MM.1S (cell line): Measurements from ENCODE around the gene COBL.
"Not testable (repeated sequence)": the region's sequence is repeated elsewhere in the genome, so short reads cannot be mapped to it uniquely, and the experiment has no call there.

Experiments
- DNase-seq: peaks from one replicate; pipeline ENCODE4 v3.0.0-alpha.2; 2015
- H2AFZ ChIP-seq: fragments of 300-600 bp; sonication (generic); 2 replicates; pipeline ENCODE4 v1.6.0; 2016; ENCODE audit warnings: antibody characterized with exemption, low read length
- H3F3A ChIP-seq: fragments of 300-600 bp; sonication (generic); 2 replicates; pipeline ENCODE4 v1.6.1; 2016; ENCODE audit warnings: mild to moderate bottlenecking, antibody characterized with exemption, low read length, moderate library complexity, mixed read lengths; ENCODE audit not compliant: insufficient read depth
- H3K27ac ChIP-seq: fragments of 300-600 bp; sonication (generic); 2 replicates; pipeline ENCODE4 v1.5.1; 2016; ENCODE audit warnings: mild to moderate bottlenecking, low read length
- H3K27me3 ChIP-seq: fragments of 300-600 bp; sonication (generic); replicated peaks from 2 replicates; pipeline ENCODE4 v1.6.0; 2016; ENCODE audit warnings: low read length; ENCODE audit not compliant: insufficient read depth
- H3K36me3 ChIP-seq: fragments of 300-600 bp; sonication (generic); replicated peaks from 2 replicates; pipeline ENCODE4 v1.6.1; 2016; ENCODE audit warnings: mild to moderate bottlenecking, low read length, mixed read lengths; ENCODE audit not compliant: insufficient read depth
- H3K4me1 ChIP-seq: fragments of 300-600 bp; sonication (generic); 2 replicates; pipeline ENCODE4 v1.6.1; 2016; ENCODE audit warnings: low read length, mixed read lengths
- H3K4me2 ChIP-seq: fragments of 300-600 bp; sonication (generic); 2 replicates; pipeline ENCODE4 v1.6.0; 2016; ENCODE audit warnings: low read depth, low read length
- H3K4me3 ChIP-seq: fragments of 300-600 bp; sonication (generic); 2 replicates; pipeline ENCODE4 v1.5.1; 2016; ENCODE audit warnings: low read length, mixed read lengths
- H3K79me2 ChIP-seq: fragments of 300-600 bp; sonication (generic); 2 replicates; pipeline ENCODE4 v1.6.1; 2016; ENCODE audit warnings: mixed run types, low read length, mixed read lengths
- H3K9ac ChIP-seq: fragments of 300-600 bp; sonication (generic); 2 replicates; pipeline ENCODE4 v1.6.1; 2016; ENCODE audit warnings: low read length, mixed read lengths
- H3K9me2 ChIP-seq: fragments of 300-600 bp; sonication (generic); replicated peaks from 2 replicates; pipeline ENCODE4 v1.6.1; 2016; ENCODE audit warnings: mild to moderate bottlenecking, low read length, mixed read lengths; ENCODE audit not compliant: insufficient read depth
- H3K9me3 ChIP-seq: fragments of 300-600 bp; sonication (generic); replicated peaks from 2 replicates; pipeline ENCODE4 v1.6.1; 2016; ENCODE audit warnings: mild to moderate bottlenecking, low read length, mixed read lengths; ENCODE audit not compliant: insufficient read depth
- H4K20me1 ChIP-seq: fragments of 300-600 bp; sonication (generic); 2 replicates; pipeline ENCODE4 v1.6.1; 2016; ENCODE audit warnings: mild to moderate bottlenecking, low read length, moderate library complexity, mixed read lengths; ENCODE audit not compliant: insufficient read depth
- CTCF ChIP-seq: fragments of 300-600 bp; sonication (generic); IDR thresholded peaks from 2 replicates; pipeline ENCODE4 v1.5.1; 2016; ENCODE audit warnings: antibody characterized with exemption, low read length, mixed read lengths
- EZH2 ChIP-seq: fragments of 300-600 bp; sonication (generic); optimal IDR thresholded peaks from 2 replicates; pipeline ENCODE3; 2017; ENCODE audit warnings: low read depth, mild to moderate bottlenecking, antibody characterized with exemption, low read length, mixed read lengths
- EZH2phosphoT487 ChIP-seq: fragments of 300-600 bp; sonication (generic); IDR thresholded peaks from 2 replicates; pipeline ENCODE4 v1.6.1; 2018; ENCODE audit warnings: antibody characterized with exemption, low read length

The COBL gene

DNA sequence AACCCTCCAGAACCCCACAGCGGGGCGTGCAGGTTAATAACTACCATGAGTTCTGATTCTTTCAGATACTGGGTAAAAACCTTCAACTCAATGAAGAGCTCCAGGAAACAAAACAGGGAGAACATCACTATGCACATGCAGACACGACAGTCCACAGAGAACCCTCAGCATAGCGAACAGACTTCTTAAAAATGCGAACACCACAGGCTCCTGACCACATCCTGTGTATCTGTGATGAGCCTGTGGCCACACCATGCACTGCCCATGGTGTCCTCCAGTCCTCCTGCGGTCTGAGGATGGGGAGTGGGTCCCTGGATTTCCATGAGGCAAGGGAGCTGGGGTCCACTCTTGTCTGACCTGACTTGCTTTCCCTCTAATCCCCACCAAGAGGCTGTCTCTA, 107.2 kb downstream of the COBL start:
- H3K79me2 ChIP-seq, result no peaks in the 10 kb centered on the region
- no peak overlapping the region for H2AFZ ChIP-seq
- no peaks in the 10 kb centered on the region for H3K4me1 ChIP-seq
- H3K9me3 ChIP-seq, result no peaks in the 10 kb centered on the region
- no peaks in the 10 kb centered on the region for H4K20me1 ChIP-seq
- no peaks in the 10 kb centered on the region for H3K36me3 ChIP-seq
- H3K9ac ChIP-seq, result no peak overlapping the region
- H3K27me3 ChIP-seq, result no peaks in the 10 kb centered on the region
- H3F3A ChIP-seq, result no peaks in the 10 kb centered on the region
- no peaks in the 10 kb centered on the region for H3K9me2 ChIP-seq
- no peak overlapping the region for H3K4me3 ChIP-seq
- no peak for DNase-seq
- H3K4me2 ChIP-seq, result no peak overlapping the region
- H3K27ac ChIP-seq, result no peak overlapping the region
- TF ChIP-seq EZH2 (no peak), EZH2phosphoT487 (no peak), CTCF (no peak)

DNA sequence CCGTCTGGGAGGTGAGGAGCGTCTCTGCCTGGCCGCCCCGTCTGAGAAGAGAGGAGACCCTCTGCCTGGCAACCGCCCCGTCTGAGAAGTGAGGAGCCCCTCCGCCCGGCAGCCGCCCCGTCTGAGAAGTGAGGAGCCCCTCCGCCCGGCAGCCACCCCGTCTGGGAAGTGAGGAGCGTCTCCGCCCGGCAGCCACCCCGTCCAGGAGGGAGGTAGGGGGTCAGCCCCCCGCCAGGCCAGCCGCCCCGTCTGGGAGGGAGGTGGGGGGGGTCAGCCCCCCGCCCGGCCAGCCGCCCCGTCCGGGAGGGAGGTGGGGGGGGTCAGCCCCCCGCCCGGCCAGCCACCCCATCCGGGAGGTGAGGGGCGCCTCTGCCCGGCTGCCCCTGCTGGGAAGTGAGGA, 108.5 kb downstream of the COBL start:
- not testable (repeated sequence) for DNase-seq, H3K4me1 ChIP-seq, H3K27ac ChIP-seq

DNA sequence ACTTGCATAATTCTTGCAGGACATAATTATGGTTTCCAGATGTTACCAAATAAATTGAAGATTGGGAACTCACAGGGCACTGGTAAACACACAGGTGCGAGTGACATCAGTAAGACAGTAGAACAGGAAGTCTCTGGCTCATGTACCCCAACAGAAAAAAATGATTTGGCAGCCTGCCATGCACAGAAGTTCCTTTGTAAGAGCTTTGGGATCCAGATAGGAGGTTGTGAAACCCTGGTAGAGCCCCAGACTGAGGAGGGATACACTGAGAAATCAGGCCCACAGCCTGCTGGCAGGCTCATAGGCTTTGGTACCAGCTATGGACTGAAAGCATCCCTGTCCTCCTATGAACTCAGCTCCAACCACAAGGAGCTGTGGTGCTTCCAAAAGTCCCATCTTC, 118.0 kb downstream of the COBL start:
- Histone ChIP-seq H3K36me3 (no peaks in the 10 kb centered on the region), H2AFZ (no peak overlapping the region), H3K27me3 (no peaks in the 10 kb centered on the region), H3K4me3 (no peak overlapping the region), H3K9me3 (no peaks in the 10 kb centered on the region), H3K9ac (no peak overlapping the region), H3K4me1 (no peaks in the 10 kb centered on the region), H3K79me2 (no peaks in the 10 kb centered on the region), H3F3A (no peaks in the 10 kb centered on the region), H4K20me1 (no peaks in the 10 kb centered on the region), H3K4me2 (no peak overlapping the region), H3K27ac (no peak overlapping the region), H3K9me2 (no peaks in the 10 kb centered on the region)
- peak; percentile 55 for DNase-seq
- TF ChIP-seq CTCF (no peak), EZH2 (no peak), EZH2phosphoT487 (no peak)

More for the DNA sequence above, 108.5 kb downstream of the COBL start:
- H3K9me3 ChIP-seq, H3K4me3 ChIP-seq, H3K79me2 ChIP-seq, H4K20me1 ChIP-seq, H2AFZ ChIP-seq, H3K27me3 ChIP-seq, H3K4me2 ChIP-seq, H3F3A ChIP-seq, H3K36me3 ChIP-seq, H3K9ac ChIP-seq, H3K9me2 ChIP-seq: not testable (repeated sequence)

DNA sequence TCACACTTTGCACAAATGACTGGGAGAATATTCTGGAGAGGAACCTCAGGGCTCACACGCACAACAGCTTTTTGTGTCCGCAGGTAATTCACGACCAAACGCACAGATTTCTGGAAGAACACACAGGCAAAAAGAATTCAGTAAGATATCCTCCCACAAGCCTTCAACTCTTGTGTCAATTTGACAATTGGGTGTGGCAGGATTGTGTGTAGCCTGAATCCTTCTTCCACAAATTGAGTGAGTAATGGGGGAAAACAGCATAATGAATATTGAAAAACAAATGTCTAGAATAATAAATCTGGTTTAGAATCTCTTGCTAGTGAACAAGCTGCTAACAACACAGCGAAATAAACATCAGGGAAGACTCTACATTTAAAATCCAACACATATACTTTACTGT, 125.6 kb downstream of the COBL start:
- H3K4me3 ChIP-seq, result no peak overlapping the region
- DNase-seq, result no peak
- H3K36me3 ChIP-seq, result no peaks in the 10 kb centered on the region
- H3K4me2 ChIP-seq, result no peak overlapping the region
- no peaks in the 10 kb centered on the region for H3K9me3 ChIP-seq
- H3K27me3 ChIP-seq, result no peaks in the 10 kb centered on the region
- no peaks in the 10 kb centered on the region for H3K4me1 ChIP-seq
- no peak overlapping the region for H3K27ac ChIP-seq
- no peaks in the 10 kb centered on the region for H3F3A ChIP-seq
- H4K20me1 ChIP-seq, result no peaks in the 10 kb centered on the region
- H3K9me2 ChIP-seq, result no peaks in the 10 kb centered on the region
- H2AFZ ChIP-seq, result no peak overlapping the region
- no peaks in the 10 kb centered on the region for H3K79me2 ChIP-seq
- TF ChIP-seq CTCF (no peak), EZH2phosphoT487 (no peak), EZH2 (no peak)
- H3K9ac ChIP-seq, result no peak overlapping the region
